CD14-positive monocyte (primary cell): Measurements from ENCODE around the gene HES3. TPM values are rescaled to one million over a fixed set of nuclear protein-coding genes. Genes with fewer than 3 reads are reported as not detected.

ENCODE experiments used
- DNase-seq, 3 donors: peaks; one replicate each; pipeline ENCODE4 v3.0.0-alpha.2; 2011 to 2022
- H2AFZ ChIP-seq: 2 replicates; pipeline ENCODE4 v1.6.0; 2012; ENCODE audit warnings: mild to moderate bottlenecking, low read depth, low read length, inconsistent platforms; ENCODE audit not compliant: insufficient read depth, poor library complexity, severe bottlenecking
- H3K27ac ChIP-seq, 2 donors: 1 replicate in 1 of 2; 2 replicates in 1 of 2; pipeline ENCODE4 v1.5.1; 2012 to 2013; ENCODE audit warnings: low read length in 2 of 2, control low read depth in 1 of 2, inconsistent platforms in 1 of 2, low read depth in 1 of 2, mild to moderate bottlenecking in 1 of 2
- H3K27me3 ChIP-seq, 2 donors: one replicate each; pipeline versions ENCODE4 v1.6.0 to v1.6.1; 2011 to 2013; ENCODE audit warnings: low read length in 2 of 2; ENCODE audit not compliant: control insufficient read depth in 2 of 2, insufficient read depth in 2 of 2
- H3K36me3 ChIP-seq, 2 donors: replicated peaks in 1 of 2; 1 replicate in 1 of 2; 2 replicates in 1 of 2; pipeline versions ENCODE4 v1.5.1 to v1.6.1; 2012 to 2013; ENCODE audit warnings: low read length in 2 of 2, control low read depth in 1 of 2, inconsistent platforms in 1 of 2, mild to moderate bottlenecking in 1 of 2; ENCODE audit not compliant: insufficient read depth in 2 of 2, control insufficient read depth in 1 of 2
- H3K4me1 ChIP-seq, 2 donors: 1 replicate in 1 of 2; 2 replicates in 1 of 2; pipeline versions ENCODE4 v1.5.1 to v1.6.1; 2012 to 2013; ENCODE audit warnings: low read length in 2 of 2, control low read depth in 1 of 2, inconsistent platforms in 1 of 2, mild to moderate bottlenecking in 1 of 2, moderate library complexity in 1 of 2; ENCODE audit not compliant: insufficient read depth in 2 of 2, control insufficient read depth in 1 of 2
- H3K4me2 ChIP-seq: replicated peaks from 2 replicates; pipeline ENCODE3; 2012; ENCODE audit warnings: low read length, moderate library complexity, mild to moderate bottlenecking; ENCODE audit not compliant: poor library complexity, severe bottlenecking; ENCODE audit errors: extremely low read depth
- H3K4me3 ChIP-seq, 3 experiments: fragments of 200-600 bp in 1 of 3; sonication (generic) in 1 of 3; replicated peaks in 1 of 3; 1 replicate in 2 of 3; 2 replicates in 1 of 3; pipeline ENCODE4 v1.5.1; 2011 to 2013; ENCODE audit warnings: low read length in 3 of 3, mild to moderate bottlenecking in 3 of 3, control low read depth in 2 of 3, low read depth in 2 of 3, inconsistent platforms in 1 of 3, moderate library complexity in 1 of 3
- H3K79me2 ChIP-seq: 2 replicates; pipeline ENCODE4 v1.6.0; 2012; ENCODE audit warnings: mild to moderate bottlenecking, control low read depth, inconsistent platforms, low read length, moderate library complexity; ENCODE audit not compliant: insufficient read depth
- H3K9ac ChIP-seq: 2 replicates; pipeline ENCODE4 v1.6.0; 2017; ENCODE audit warnings: low read length, mild to moderate bottlenecking; ENCODE audit not compliant: insufficient read depth, poor library complexity, severe bottlenecking
- H3K9me3 ChIP-seq, 2 donors: replicated peaks in 1 of 2; 1 replicate in 1 of 2; 2 replicates in 1 of 2; pipeline versions ENCODE4 v1.5.1 to v1.6.1; 2012 to 2013; ENCODE audit warnings: low read length in 2 of 2, control low read depth in 1 of 2; ENCODE audit not compliant: control insufficient read depth in 1 of 2, insufficient read depth in 1 of 2
- H4K20me1 ChIP-seq: 2 replicates; pipeline ENCODE4 v1.6.0; 2012; ENCODE audit warnings: mild to moderate bottlenecking, low read length, control low read depth, moderate library complexity; ENCODE audit not compliant: insufficient read depth
- H3K27ac Mint-ChIP-seq, 7 donors: one replicate each; pipeline ENCODE4 v1.8.0; 2020; ENCODE audit warnings: mild to moderate bottlenecking in 7 of 7, mixed read lengths in 7 of 7, moderate library complexity in 6 of 7, inconsistent platforms in 2 of 7
- H3K27me3 Mint-ChIP-seq, 3 donors: one replicate each; pipeline ENCODE4 v1.8.0; 2021 to 2022; ENCODE audit warnings: low read depth in 3 of 3, mild to moderate bottlenecking in 3 of 3, mixed read lengths in 3 of 3, moderate library complexity in 3 of 3, inconsistent platforms in 1 of 3
- H3K36me3 Mint-ChIP-seq, 2 donors: one replicate each; pipeline ENCODE4 v1.8.0; 2020; ENCODE audit warnings: mixed read lengths in 2 of 2, inconsistent platforms in 1 of 2, mild to moderate bottlenecking in 1 of 2
- H3K4me1 Mint-ChIP-seq: one replicate; pipeline ENCODE4 v1.8.0; 2020; ENCODE audit warnings: mild to moderate bottlenecking, mixed read lengths
- H3K4me3 Mint-ChIP-seq, 2 donors: one replicate each; pipeline ENCODE4 v1.8.0; 2020; ENCODE audit warnings: mild to moderate bottlenecking in 2 of 2, mixed read lengths in 2 of 2, moderate library complexity in 1 of 2
- H3K9me3 Mint-ChIP-seq, 7 donors: one replicate each; pipeline ENCODE4 v1.8.0; 2020 to 2022; ENCODE audit warnings: mixed read lengths in 7 of 7, mild to moderate bottlenecking in 6 of 7, moderate library complexity in 6 of 7, inconsistent platforms in 2 of 7
- CTCF ChIP-seq: fragments of 200-600 bp; IDR thresholded peaks from one replicate; pipeline ENCODE4 v1.8.0; 2022; ENCODE audit warnings: antibody characterized with exemption, mild to moderate bottlenecking
- WGBS: methylation state at CpG from one replicate; pipeline ENCODE4 v1.1.5; 2013; ENCODE audit warnings: missing lambda C conversion rate; ENCODE audit not compliant: insufficient coverage; 5-methylcytosine and 5-hydroxymethylcytosine counted together
- intact Hi-C, 2 donors: fragments of 100-400 bp; cut with micrococcal nuclease; formaldehyde crosslinking; loops; one replicate each; pipeline versions ENCODE4 v1.15.0 to v1.15.1; 2023
- polyA plus RNA-seq, 3 donors: library from polyadenylated mRNA; depleted of rRNA in 1 of 3; unstranded in 2 of 3; stranded (reverse) in 1 of 3; fragments of 300-500 nt in 2 of 3; fragments of >200 nt in 1 of 3; fragmentation: Illumina TruSeq in 2 of 3; gene quantifications; 1 replicate in 2 of 3; 2 replicates in 1 of 3; pipeline ENCODE4 v1.2.3, GENCODE V29; 2012 to 2021

HES3 gene
- polyA plus RNA-seq, 3 donors: not detected

DNA sequence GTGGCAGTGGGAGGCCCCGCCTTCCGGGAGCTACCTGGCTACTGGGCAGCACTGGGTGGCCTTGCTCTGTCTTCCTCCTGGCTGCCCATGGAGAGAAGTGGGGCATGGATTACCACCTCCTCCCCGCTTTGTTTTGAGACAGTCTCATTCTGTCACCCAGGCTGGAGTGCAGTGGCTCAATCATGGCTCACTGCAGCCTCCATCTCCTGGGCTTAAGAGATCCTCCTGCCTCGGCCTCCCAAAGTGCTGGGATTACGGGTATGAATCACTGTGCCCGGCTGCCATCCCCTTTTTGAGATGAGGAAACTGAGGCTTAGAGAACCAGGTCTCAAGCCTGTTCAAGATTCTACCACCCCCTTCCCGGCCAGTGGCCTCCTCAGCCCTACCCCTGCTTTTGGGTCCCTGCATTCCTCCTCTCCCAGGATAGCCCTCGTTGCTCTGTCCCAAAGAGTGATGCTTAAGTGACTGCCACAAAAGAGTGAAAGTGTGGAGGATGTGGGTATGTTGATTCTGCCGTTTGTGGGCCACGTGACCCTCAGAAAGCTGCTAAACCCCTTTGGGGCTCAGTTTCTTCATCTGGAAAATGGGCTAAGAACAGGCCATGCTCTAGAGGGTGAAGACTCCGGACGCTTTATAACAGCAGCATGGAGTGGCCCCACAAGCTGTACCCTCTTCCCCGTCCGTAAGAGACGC lies 7.8 kb downstream of the HES3 start:
- 75% methylated on average over 10 of the region's 15 CpGs for WGBS
- Histone ChIP-seq H3K4me1 (no peaks in the 10 kb centered on the region), H3K79me2 (no peaks in the 10 kb centered on the region), H2AFZ (no peak overlapping the region), H3K9ac (no peak overlapping the region), H3K27me3 (peaks cover 2 to 37% of the 10 kb centered on the region in 2 donors), H3K36me3 (no peaks in the 10 kb centered on the region), H3K4me3 (no peak overlapping the region), H3K27ac (no peak overlapping the region), H3K4me2 (no peak overlapping the region), H3K9me3 (no peaks in the 10 kb centered on the region), H4K20me1 (no peaks in the 10 kb centered on the region)
- DNase-seq: no peak
- no peak overlapping the region for H3K27ac Mint-ChIP-seq
- peaks cover 42 to 52% (median 46%) of the 10 kb centered on the region in 3 donors for H3K27me3 Mint-ChIP-seq
- H3K4me1 Mint-ChIP-seq: no peaks in the 10 kb centered on the region
- intact Hi-C loops: no loop called here
- peak overlapping the region in 1 of 2 donors; percentile 7 for H3K4me3 Mint-ChIP-seq
- no peaks in the 10 kb centered on the region for H3K36me3 Mint-ChIP-seq
- TF ChIP-seq CTCF: no peak
- peaks cover 0 to 3% (median 0%) of the 10 kb centered on the region in 7 donors for H3K9me3 Mint-ChIP-seq

GRCh38 chr1:6252374-6252710 lies 8.4 kb downstream of the HES3 start:
- no peak for DNase-seq
- no peaks in the 10 kb centered on the region for H3K36me3 ChIP-seq
- Mint-ChIP-seq H3K36me3 (no peaks in the 10 kb centered on the region), H3K27ac (no peak overlapping the region), H3K4me3 (no peak overlapping the region), H3K27me3 (peaks cover 39 to 51% (median 41%) of the 10 kb centered on the region in 3 donors), H3K9me3 (peaks cover 0 to 3% (median 0%) of the 10 kb centered on the region in 7 donors), H3K4me1 (no peaks in the 10 kb centered on the region)
- no peak for TF ChIP-seq CTCF
- H2AFZ ChIP-seq: no peak overlapping the region
- no peaks in the 10 kb centered on the region for H3K9me3 ChIP-seq
- H3K9ac ChIP-seq: no peak overlapping the region
- H3K4me2 ChIP-seq: no peak overlapping the region
- no peaks in the 10 kb centered on the region for H3K79me2 ChIP-seq
- H3K27ac ChIP-seq: no peak overlapping the region
- 89% methylated on average over 4 of the region's 4 CpGs for WGBS
- intact Hi-C loops: no loop called here
- H3K4me3 ChIP-seq: no peak overlapping the region
- H3K4me1 ChIP-seq: no peaks in the 10 kb centered on the region
- no peaks in the 10 kb centered on the region for H4K20me1 ChIP-seq
- H3K27me3 ChIP-seq: peaks cover 2 to 32% of the 10 kb centered on the region in 2 donors
